Naive B cell (primary cell): Measurements from ENCODE around the gene MAP2K3. TPM values are rescaled to one million over a fixed set of nuclear protein-coding genes. Genes with fewer than 3 reads are reported as not detected.
"Not testable (repeated sequence)": the region's sequence is repeated elsewhere in the genome, so short reads cannot be mapped to it uniquely, and the experiment has no call there.

Experiments
- ATAC-seq, 2 donors: fragments of 150-1000 bp; cut with Tn5 transposase; 2 replicates each; pipeline ENCODE4 v1.10.0; 2021; ENCODE audit warnings: low read depth in 2 of 2, mild to moderate bottlenecking in 2 of 2, moderate library complexity in 2 of 2
- DNase-seq: peaks from one replicate; pipeline ENCODE4 v3.0.0; 2022
- H3K27ac Mint-ChIP-seq, 6 donors: one replicate each; pipeline ENCODE4 v1.8.0; 2020 to 2022; ENCODE audit warnings: mild to moderate bottlenecking in 6 of 6, mixed read lengths in 6 of 6, moderate library complexity in 5 of 6, inconsistent platforms in 2 of 6
- H3K27me3 Mint-ChIP-seq, 3 donors: one replicate each; pipeline ENCODE4 v1.8.0; 2021 to 2022; ENCODE audit warnings: mixed read lengths in 3 of 3, mild to moderate bottlenecking in 1 of 3
- H3K36me3 Mint-ChIP-seq, 2 donors: one replicate each; pipeline ENCODE4 v1.8.0; 2020 to 2022; ENCODE audit warnings: mixed read lengths in 2 of 2, inconsistent platforms in 1 of 2, mild to moderate bottlenecking in 1 of 2
- H3K4me1 Mint-ChIP-seq, 3 donors: one replicate each; pipeline ENCODE4 v1.8.0; 2020 to 2022; ENCODE audit warnings: mixed read lengths in 3 of 3, inconsistent platforms in 1 of 3, mild to moderate bottlenecking in 1 of 3, moderate library complexity in 1 of 3
- H3K4me3 Mint-ChIP-seq, 8 donors: one replicate each; pipeline ENCODE4 v1.8.0; 2020 to 2022; ENCODE audit warnings: mild to moderate bottlenecking in 8 of 8, mixed read lengths in 8 of 8, moderate library complexity in 8 of 8, inconsistent platforms in 2 of 8
- H3K9me3 Mint-ChIP-seq, 7 donors: one replicate each; pipeline ENCODE4 v1.8.0; 2020 to 2022; ENCODE audit warnings: mixed read lengths in 7 of 7, mild to moderate bottlenecking in 5 of 7, inconsistent platforms in 2 of 7, moderate library complexity in 1 of 7
- polyA plus RNA-seq, 6 donors: library from polyadenylated mRNA; unstranded; fragments of 300-500 nt; fragmentation: Illumina TruSeq; gene quantifications; one replicate each; pipeline ENCODE4 v1.2.3, GENCODE V29; 2021; ENCODE audit warnings: low read depth in 6 of 6

The MAP2K3 gene
- polyA plus RNA-seq, 6 donors from 2014 or later, result 93.2 to 151 (median 99.7) TPM

DNA sequence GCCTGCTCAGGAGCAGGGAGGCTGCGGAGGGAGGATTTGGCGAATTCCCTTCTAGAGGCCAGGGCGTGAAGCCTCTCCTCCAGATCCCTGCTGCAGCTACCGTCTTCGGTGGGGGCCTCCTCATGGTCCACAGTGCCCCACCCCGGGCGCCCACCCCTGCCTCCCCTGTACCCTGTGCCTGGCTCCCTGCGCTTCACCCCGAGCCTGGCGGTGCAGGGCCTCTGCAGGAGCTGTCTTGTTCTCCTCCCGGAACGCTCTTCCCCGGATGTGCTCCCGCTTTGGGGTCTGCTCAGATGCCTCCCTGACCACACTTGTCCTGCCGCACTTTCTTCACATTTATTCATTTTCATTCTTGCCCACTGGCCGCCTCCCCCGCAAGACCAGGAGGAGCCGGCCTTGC lies 33.3 kb downstream of the MAP2K3 start:
- H3K36me3 Mint-ChIP-seq, H3K4me1 Mint-ChIP-seq, ATAC-seq, H3K27me3 Mint-ChIP-seq, H3K27ac Mint-ChIP-seq, DNase-seq, H3K9me3 Mint-ChIP-seq: not testable (repeated sequence)
- H3K4me3 Mint-ChIP-seq, result peak overlapping the region in 2 of 8 donors; percentile 57 to 65

DNA sequence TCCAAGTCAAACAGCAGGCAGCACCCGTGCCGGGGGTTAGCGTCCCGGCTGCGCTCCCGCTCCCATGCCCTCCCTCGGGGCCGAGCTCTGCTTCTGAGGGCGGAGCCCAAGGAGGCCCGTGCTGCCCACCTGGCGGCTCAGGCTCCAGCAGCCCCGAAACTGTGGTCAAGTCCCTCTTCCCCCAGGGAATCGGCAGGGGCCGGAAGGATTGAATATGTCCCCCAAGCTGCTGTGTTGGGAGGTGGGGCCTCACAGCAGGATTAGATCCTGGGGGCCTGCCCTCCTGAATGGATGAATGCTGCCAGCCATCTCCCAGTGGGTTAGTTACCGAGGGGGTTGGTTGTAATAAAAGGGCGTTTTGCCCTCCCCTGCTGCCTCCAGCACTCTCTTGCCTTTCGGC lies 33.9 kb downstream of the MAP2K3 start:
- peaks cover 8 to 12% (median 9%) of the 10 kb centered on the region in 3 donors for H3K4me1 Mint-ChIP-seq
- DNase-seq, result no peak
- H3K27me3 Mint-ChIP-seq, result no peaks in the 10 kb centered on the region
- peak overlapping the region in 1 of 8 donors; percentile 59 for H3K4me3 Mint-ChIP-seq
- peaks cover 0 to 2% (median 0%) of the 10 kb centered on the region in 7 donors for H3K9me3 Mint-ChIP-seq
- ATAC-seq, result no peak
- H3K36me3 Mint-ChIP-seq, result no peaks in the 10 kb centered on the region
- H3K27ac Mint-ChIP-seq, result no peak overlapping the region

DNA sequence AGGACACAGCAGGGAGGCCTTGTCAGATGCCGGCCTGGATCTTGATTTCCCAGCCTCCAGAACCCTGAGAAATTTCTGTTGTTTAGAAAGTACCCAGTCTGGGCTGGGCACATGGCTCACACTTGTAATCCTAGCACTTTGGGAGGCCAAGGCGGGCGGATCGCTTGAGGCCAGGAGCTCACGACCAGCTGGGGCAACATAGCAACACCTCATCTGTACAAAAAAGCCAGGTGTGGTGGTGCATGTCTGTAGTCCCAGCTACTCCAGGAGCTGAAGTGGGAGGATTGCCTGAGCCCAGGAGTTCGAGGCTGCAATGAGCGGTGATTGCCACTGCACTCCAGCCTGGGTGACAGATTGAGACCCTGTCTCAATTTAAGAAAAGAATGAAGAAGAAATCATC lies 34.3 kb downstream of the MAP2K3 start:
- not testable (repeated sequence) for H3K27me3 Mint-ChIP-seq, H3K9me3 Mint-ChIP-seq, ATAC-seq, DNase-seq, H3K36me3 Mint-ChIP-seq
- H3K4me1 Mint-ChIP-seq, result peaks cover 8 to 16% (median 9%) of the 10 kb centered on the region in 3 donors
- peak overlapping the region in 2 of 8 donors; percentile 10 to 59 for H3K4me3 Mint-ChIP-seq
- H3K27ac Mint-ChIP-seq, result peak overlapping the region in 2 of 6 donors; percentile 16 to 40

DNA sequence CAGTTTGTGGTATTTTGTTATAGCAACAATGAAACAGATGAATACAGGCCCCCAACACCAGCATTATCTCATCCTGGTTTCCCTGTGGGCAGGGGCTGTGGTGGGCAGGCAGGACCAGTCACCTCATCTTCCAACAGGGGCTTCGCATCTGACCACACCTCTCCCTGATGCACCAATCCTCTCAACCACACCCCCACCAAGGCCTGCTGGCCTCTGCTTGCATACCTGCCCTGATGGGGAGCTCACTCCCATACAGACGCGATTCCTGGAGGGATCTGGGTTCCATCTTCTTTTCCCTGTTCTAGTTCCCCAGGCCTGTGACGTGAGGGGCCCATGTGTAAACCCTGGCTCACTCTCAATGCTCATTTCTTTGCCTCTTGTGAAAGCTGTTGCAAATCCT lies 34.7 kb downstream of the MAP2K3 start:
- Mint-ChIP-seq H3K4me1 (peaks cover 8 to 16% (median 9%) of the 10 kb centered on the region in 3 donors), H3K4me3 (peak overlapping the region in 3 of 8 donors; percentile 10 to 59 (median 32)), H3K27ac (peak overlapping the region in 1 of 6 donors; percentile 81)
- not testable (repeated sequence) for H3K27me3 Mint-ChIP-seq, H3K36me3 Mint-ChIP-seq, ATAC-seq, H3K9me3 Mint-ChIP-seq, DNase-seq

DNA sequence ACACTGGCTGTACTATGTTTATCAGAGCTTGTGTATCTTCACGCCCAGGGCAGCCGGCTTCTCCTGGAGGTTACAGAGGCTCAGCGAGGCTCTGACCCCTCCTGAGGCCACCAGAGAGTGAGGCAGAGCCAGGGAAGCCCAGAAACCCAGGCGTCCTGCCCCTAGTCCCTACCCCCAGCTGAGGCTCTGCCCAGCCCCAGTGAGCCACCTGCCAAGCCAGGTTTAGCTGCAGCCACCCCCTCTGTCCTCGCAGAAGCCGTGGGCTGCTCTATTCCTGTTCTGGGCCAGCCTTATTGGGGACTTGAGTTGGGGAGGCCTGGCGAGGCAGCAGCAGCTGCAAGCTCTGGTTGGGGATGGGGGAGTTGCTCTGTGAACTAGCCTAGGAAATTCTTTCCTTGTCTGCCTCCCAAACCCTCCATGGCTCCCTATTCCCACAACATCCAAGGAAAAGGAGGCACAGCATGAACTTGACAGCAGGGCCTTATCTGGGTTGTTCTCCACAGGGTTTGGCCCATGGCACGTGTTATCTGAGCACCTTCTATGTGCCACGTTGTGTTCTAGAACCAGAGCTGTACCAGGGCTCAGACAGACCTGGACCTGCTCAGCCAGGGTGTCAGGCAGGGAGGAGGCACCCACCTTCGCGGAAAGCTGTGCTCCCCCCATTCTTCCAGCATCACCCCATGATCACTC lies 35.3 kb downstream of the MAP2K3 start:
- not testable (repeated sequence) for H3K27ac Mint-ChIP-seq, H3K36me3 Mint-ChIP-seq, DNase-seq, H3K9me3 Mint-ChIP-seq, H3K27me3 Mint-ChIP-seq, ATAC-seq
- Mint-ChIP-seq H3K4me1 (peaks cover 8 to 16% (median 9%) of the 10 kb centered on the region in 3 donors), H3K4me3 (peak overlapping the region in 1 of 8 donors; percentile 12)

DNA sequence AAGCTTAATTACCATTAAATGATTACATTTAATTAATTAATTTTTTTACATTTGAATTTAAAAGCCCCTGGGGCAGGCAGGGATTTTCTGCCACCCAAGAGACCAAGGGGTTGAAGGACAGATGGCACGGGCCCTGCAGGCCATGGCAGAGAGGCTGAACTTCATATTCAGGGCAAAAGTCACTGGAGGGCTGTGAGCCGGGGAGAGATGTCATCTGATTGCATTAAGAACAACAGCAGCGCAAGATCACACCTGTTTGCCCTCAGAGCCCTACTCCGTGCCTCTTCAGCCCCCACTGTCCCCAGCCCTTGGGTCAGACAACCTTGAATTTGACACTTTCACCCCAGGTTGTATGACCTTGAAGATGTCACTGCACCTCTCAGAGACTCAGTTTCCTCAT lies 35.9 kb downstream of the MAP2K3 start:
- not testable (repeated sequence) for H3K9me3 Mint-ChIP-seq, DNase-seq, H3K36me3 Mint-ChIP-seq, ATAC-seq, H3K27ac Mint-ChIP-seq, H3K27me3 Mint-ChIP-seq
- H3K4me1 Mint-ChIP-seq, result peaks cover 10 to 17% (median 10%) of the 10 kb centered on the region in 3 donors
- H3K4me3 Mint-ChIP-seq, result peak overlapping the region in 1 of 8 donors; percentile 53

DNA sequence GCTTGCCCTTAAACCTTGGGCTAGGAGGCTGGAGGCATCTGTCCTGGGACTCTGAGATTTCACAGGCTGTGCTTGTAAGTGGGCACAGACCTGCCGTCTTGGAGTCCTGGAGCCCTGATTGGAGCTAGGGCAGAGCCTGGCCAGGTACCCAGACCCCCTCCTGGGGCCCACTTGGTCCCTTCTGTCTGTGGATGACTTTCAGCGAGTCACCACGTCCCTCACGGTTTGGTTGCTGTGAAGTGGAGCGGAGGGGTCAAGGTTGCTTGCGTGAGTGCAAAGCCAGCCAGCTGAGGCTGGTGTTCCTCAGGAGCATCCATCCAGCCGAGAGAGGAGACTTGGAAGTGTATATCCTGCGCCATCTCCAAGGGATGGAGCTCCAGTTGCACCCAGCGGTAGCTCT lies 36.5 kb downstream of the MAP2K3 start:
- not testable (repeated sequence) for H3K27ac Mint-ChIP-seq, ATAC-seq, H3K9me3 Mint-ChIP-seq, DNase-seq, H3K27me3 Mint-ChIP-seq, H3K4me3 Mint-ChIP-seq, H3K36me3 Mint-ChIP-seq
- H3K4me1 Mint-ChIP-seq, result peaks cover 13 to 22% (median 14%) of the 10 kb centered on the region in 3 donors

DNA sequence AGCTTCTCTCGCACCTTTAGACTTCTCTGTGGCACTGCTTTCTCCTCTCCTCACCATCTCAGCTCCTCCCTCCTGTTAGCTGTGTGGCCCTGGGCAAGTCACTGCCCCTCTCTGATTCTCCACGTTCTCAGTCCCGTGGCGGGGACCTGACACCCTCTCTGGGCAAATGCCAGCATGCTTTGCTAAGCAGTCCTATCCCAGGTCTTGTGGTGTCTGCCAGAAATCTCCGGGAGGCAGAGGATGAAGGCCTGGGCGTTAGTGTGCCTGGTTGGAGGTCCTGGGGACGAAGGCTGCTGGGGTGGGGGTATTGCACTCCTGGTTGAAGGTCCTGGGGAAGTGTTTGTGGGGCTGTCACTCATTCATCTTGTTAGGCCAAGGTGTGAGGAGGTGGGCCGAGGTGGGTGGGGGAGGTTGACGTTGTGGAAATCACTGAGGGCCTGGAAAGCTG lies 37.3 kb downstream of the MAP2K3 start:
- not testable (repeated sequence) for H3K36me3 Mint-ChIP-seq, H3K27ac Mint-ChIP-seq, ATAC-seq, H3K27me3 Mint-ChIP-seq, H3K9me3 Mint-ChIP-seq, DNase-seq
- Mint-ChIP-seq H3K4me1 (peaks cover 13 to 22% (median 14%) of the 10 kb centered on the region in 3 donors), H3K4me3 (peak overlapping the region in 4 of 8 donors; percentile 26 to 92 (median 82))

DNA sequence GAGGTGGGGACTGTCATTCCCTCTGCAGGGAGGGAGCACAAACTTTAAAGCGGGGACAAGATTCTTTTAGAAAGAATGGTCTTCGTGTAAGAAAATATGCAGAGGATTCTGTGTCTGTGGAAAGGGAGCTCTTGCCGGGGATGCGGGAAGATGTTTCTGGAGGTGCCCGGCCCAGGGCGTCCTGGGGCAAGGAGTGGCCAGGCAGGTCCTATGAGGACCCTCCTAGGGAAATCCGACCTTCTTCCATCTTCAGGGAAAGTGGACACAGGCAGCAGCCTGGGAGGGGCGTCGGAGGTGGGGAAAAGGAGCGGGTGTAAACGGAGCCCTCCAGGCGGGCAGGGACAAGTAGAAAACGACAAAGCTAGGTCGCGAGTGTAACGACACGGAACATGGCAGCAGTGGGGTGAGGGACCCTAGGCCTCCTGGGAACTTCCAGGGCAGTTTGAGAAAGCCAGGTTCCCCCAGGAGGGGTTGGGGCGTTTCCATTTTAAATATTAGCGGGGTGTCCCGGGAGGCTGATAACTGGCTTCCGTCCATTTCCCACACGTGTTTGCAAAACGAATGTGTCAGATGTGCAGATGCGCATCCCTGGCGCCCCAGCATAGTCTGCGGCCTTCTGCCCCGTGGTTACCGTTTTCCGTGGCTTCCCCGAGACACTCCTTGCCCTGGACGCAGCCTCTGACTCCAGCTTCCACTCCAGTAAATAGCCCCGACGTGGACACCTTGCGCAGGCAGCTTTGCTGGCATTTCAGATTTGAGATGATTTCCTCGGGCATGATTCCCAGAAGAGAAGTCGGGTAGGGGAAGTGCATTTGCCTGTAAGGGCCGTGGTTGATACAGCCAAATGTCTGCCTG lies 39.0 kb downstream of the MAP2K3 start:
- not testable (repeated sequence) for H3K36me3 Mint-ChIP-seq, H3K27me3 Mint-ChIP-seq, DNase-seq, H3K9me3 Mint-ChIP-seq, ATAC-seq
- H3K27ac Mint-ChIP-seq, result peak overlapping the region in 5 of 6 donors; percentile 44 to 70 (median 64)
- H3K4me3 Mint-ChIP-seq, result peak overlapping the region; percentile 85 to 96 (median 91)
- H3K4me1 Mint-ChIP-seq, result peaks cover 18 to 30% (median 23%) of the 10 kb centered on the region in 3 donors

DNA sequence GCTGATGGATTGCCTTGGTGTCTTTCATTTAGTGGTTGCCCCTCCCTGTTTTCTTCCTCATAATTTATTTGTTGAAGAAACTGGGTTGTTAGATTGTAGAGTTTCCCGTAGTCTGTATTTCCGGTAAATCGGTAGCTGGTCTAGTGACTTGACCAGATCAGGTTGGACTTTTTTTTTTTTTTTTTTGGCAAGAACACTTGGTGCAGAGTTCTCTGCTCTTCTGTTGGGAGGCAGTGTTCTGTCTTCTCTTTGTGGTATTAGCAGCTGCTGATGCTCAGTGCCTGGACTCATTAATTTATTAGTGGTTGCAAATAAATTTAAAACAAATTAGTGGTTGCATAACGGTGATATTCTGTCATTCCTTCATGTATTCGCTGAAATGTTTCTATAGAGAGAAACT lies 40.2 kb downstream of the MAP2K3 start:
- not testable (repeated sequence) for DNase-seq, H3K36me3 Mint-ChIP-seq, ATAC-seq, H3K27ac Mint-ChIP-seq, H3K27me3 Mint-ChIP-seq, H3K9me3 Mint-ChIP-seq
- Mint-ChIP-seq H3K4me3 (peak overlapping the region in 1 of 8 donors; percentile 6), H3K4me1 (peaks cover 18 to 35% (median 27%) of the 10 kb centered on the region in 3 donors)

DNA sequence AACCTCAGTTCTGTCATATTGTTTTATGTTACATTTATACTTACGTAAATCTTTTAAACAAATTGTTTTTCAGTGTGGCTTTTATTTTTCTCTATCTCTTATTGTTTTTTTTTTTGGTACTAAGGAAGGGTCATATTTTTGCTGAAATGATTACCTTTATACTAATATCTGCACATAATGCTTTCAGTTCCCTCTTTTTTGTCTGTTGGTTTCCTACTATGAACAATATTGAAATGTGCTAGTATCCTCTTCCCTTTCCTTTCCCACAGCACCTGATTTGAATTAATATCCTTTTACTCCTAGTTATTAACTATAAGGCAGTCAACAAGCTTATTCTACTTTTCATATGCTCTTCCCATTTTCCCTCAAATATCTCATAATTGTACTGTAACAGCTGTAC lies 43.4 kb downstream of the MAP2K3 start:
- H3K9me3 Mint-ChIP-seq, H3K27me3 Mint-ChIP-seq, H3K36me3 Mint-ChIP-seq, DNase-seq, H3K27ac Mint-ChIP-seq: not testable (repeated sequence)
- ATAC-seq, result peak; percentile 55 to 56
- Mint-ChIP-seq H3K4me3 (peak overlapping the region in 1 of 8 donors; percentile 10), H3K4me1 (peaks cover 12 to 31% (median 24%) of the 10 kb centered on the region in 3 donors)

DNA sequence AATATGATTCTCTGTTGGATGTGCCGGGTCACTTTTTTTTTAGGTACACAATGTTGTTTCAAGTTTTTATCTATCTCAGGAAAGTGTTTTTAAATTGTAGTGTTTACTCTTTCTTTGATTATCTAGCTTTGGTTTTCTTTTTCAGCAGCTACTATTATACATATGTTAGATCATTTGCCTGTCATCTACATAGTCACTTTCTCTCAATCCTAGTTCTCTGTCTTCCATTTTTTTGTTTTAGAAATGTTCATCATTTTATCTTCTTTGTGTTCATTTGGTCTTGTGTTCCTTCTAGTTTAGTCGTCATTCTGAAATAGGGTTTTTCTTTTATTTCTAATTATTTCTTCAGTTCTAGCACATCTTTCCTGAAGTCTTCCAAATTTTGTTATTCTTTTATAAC lies 44.3 kb downstream of the MAP2K3 start:
- not testable (repeated sequence) for ATAC-seq

DNA sequence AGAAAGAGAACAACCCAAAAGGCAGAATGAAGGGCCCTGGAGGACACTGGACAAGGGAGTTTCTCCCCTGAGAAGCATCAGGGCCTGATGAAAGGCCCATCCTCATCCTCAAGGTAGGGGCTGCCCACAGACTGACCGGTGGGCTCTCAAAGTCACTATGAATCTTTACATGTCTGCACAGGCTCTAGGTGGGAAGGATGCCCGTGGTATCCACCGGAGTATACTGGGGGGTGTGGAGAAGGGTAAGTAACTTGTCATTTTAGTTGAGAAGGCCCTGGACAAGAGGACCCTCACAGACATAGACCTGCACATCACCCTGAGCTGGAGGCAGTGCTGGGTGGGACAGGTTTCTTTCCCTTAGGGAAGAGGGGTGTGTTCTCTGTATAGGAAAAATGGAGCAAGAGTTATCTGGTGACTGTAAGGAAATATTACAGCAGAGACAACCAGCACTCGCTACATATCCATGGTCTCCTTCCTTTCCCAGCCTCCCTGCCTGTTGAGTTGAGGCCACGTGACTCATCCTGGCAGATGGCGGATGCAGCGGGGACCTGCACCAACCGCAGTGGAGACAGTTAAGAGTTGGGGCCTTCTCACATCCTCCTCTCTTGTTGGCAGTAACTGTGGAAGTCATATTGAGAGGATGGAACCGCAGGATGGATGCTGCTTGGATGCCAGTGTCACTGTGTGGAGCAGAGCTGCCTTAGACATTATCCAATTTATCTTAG lies 46.1 kb downstream of the MAP2K3 start:
- DNase-seq, result no peak
- Mint-ChIP-seq H3K4me3 (no peak overlapping the region), H3K27ac (peak overlapping the region in 1 of 6 donors; percentile 24), H3K27me3 (peaks cover 0 to 4% (median 0%) of the 10 kb centered on the region in 3 donors), H3K9me3 (peaks cover 0 to 5% (median 4%) of the 10 kb centered on the region in 7 donors), H3K4me1 (peaks cover 6 to 19% (median 15%) of the 10 kb centered on the region in 3 donors), H3K36me3 (no peaks in the 10 kb centered on the region)
- no peak for ATAC-seq

More for the DNA sequence above, 44.3 kb downstream of the MAP2K3 start:
- H3K4me3 Mint-ChIP-seq, H3K27ac Mint-ChIP-seq, H3K36me3 Mint-ChIP-seq, DNase-seq, H3K9me3 Mint-ChIP-seq, H3K27me3 Mint-ChIP-seq: not testable (repeated sequence)
- H3K4me1 Mint-ChIP-seq, result peaks cover 9 to 22% (median 19%) of the 10 kb centered on the region in 3 donors
